ENCODE measurements around the gene RNF225. TPM values are rescaled to one million over a fixed set of nuclear protein-coding genes. Genes with fewer than 3 reads are reported as not detected.

The RNF225 gene
- total and polyA plus RNA-seq, 9 of the 15 experiments (the other 6 are each of a cell fraction or from before 2014, with no cell fraction given) = 0.33 TPM; not detected in 8

- H3K79me2 ChIP-seq (ENCODE audit: control insufficient read depth, insufficient read depth, low read length) = peaks cover 55% of the 10 kb centered on the region
- peak in 1 of 4 experiments; percentile 64 for DNase-seq (ENCODE audit: extremely low read depth in 1 of 4, low spot score in 3 of 4)
- ATAC-seq = peak; percentile 38
- peak overlapping the region; percentile 94 for H3K4me2 ChIP-seq (ENCODE audit: insufficient read depth, low read length)
- in situ Hi-C loops (cut with MboI) = no loop called here
- H4K20me1 ChIP-seq (replicated peaks; ENCODE audit: control insufficient read depth, insufficient read depth, low read length) = no peaks in the 10 kb centered on the region
- POLR2A ChIA-PET = interaction anchor here (0.6 to 1.4 kb wide), 6 partner anchors 19 to 112 kb away, joined by 3 to 5 read pairs (median 3); no protein-coding TSS in a partner anchor
- peak overlapping the region; percentile 11; the same call in 1 of the 2 replicates for H2AFZ ChIP-seq (ENCODE audit: low read depth, low read length)
- CTCF ChIA-PET (ENCODE audit: low intra/inter-chr PET ratio) = interaction anchor here (1.1 kb wide), 1 partner anchor 112 kb away, joined by 3 read pairs; no protein-coding TSS in a partner anchor
- H3K27me3 ChIP-seq (ENCODE audit: control insufficient read depth in 2 of 2, insufficient read depth in 2 of 2, low read length in 2 of 2) = no peaks in the 10 kb centered on the region
- WGBS (ENCODE audit: insufficient coverage, low coverage, missing lambda C conversion rate) = 25% methylated on average over 10 of the region's 10 CpGs
- H3K27ac ChIP-seq (ENCODE audit: extremely low read depth, low read depth, low read length) = peak overlapping the region; percentile 97
- no peaks in the 10 kb centered on the region for H3K9me1 ChIP-seq (ENCODE audit: control insufficient read depth, insufficient read depth, low read length)
- no peaks in the 10 kb centered on the region for H3K9me3 ChIP-seq (replicated peaks; ENCODE audit: control insufficient read depth, insufficient read depth, low read depth, low read length)
- H3K4me3 ChIP-seq = peak overlapping the region; percentile 87
- peak; percentile 61 for FAIRE-seq
- H3K36me3 ChIP-seq (ENCODE audit: control insufficient read depth, insufficient read depth, low read length) = peaks cover 15% of the 10 kb centered on the region; the same call in 2 of the 3 replicates
- H3K4me1 ChIP-seq (replicated peaks in 1 of 2; ENCODE audit: control insufficient read depth in 2 of 2, insufficient read depth in 2 of 2, low read length in 2 of 2) = peaks cover 28 to 46% of the 10 kb centered on the region in 2 experiments
- BruUV-seq (replicated peaks) = no TSS peak
- intact Hi-C loops (cut with micrococcal nuclease) = loop anchor here (1.0 to 10.0 kb wide), 5 partner anchors 60 to 182 kb away; partner anchors contain the start of genes ZBTB45, ZNF324, ZNF544 and ZNF8
- H3K9ac ChIP-seq (ENCODE audit: insufficient read depth in 1 of 2, low read depth in 2 of 2, low read length in 2 of 2) = peak overlapping the region; percentile 94 to 97
- TF ChIP-seq KAT7 (CRISPR knock-in tag; IDR thresholded peaks at IDR 0.05; ENCODE audit: borderline replicate concordance) (0 out of 2 replicates have a peak, but pooled peaks have one; percentile 24), RAD21 (CRISPR knock-in tag; conservative IDR thresholded peaks at IDR 0.05 in 1 of 2, IDR thresholded peaks at IDR 0.05 in 1 of 2) (peak in 1 of 2 experiments; percentile 32; a peak in 1 of 4 replicates), ARID4B (CRISPR knock-in tag; IDR thresholded peaks at IDR 0.05) (0 out of 2 replicates have a peak, but pooled peaks have one; percentile 48), TFAP4 (CRISPR knock-in tag; IDR thresholded peaks at IDR 0.05; ENCODE audit: borderline replicate concordance) (peak; percentile 77), SRF (CRISPR knock-in tag; IDR thresholded peaks at IDR 0.05) (no peak), SPI1 (IDR thresholded peaks at IDR 0.05; ENCODE audit: borderline replicate concordance, low read depth, low read length) (no peak)
- TF ChIP-seq, protein P1, sequence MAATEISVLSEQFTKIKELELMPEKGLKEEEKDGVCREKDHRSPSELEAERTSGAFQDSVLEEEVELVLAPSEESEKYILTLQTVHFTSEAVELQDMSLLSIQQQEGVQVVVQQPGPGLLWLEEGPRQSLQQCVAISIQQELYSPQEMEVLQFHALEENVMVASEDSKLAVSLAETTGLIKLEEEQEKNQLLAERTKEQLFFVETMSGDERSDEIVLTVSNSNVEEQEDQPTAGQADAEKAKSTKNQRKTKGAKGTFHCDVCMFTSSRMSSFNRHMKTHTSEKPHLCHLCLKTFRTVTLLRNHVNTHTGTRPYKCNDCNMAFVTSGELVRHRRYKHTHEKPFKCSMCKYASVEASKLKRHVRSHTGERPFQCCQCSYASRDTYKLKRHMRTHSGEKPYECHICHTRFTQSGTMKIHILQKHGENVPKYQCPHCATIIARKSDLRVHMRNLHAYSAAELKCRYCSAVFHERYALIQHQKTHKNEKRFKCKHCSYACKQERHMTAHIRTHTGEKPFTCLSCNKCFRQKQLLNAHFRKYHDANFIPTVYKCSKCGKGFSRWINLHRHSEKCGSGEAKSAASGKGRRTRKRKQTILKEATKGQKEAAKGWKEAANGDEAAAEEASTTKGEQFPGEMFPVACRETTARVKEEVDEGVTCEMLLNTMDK (IDR thresholded peaks at IDR 0.05; ENCODE audit: borderline replicate concordance, insufficient read depth, low read depth, low read length, poor library complexity, severe bottlenecking) = peak; percentile 36
- TF ChIP-seq, protein P2, sequence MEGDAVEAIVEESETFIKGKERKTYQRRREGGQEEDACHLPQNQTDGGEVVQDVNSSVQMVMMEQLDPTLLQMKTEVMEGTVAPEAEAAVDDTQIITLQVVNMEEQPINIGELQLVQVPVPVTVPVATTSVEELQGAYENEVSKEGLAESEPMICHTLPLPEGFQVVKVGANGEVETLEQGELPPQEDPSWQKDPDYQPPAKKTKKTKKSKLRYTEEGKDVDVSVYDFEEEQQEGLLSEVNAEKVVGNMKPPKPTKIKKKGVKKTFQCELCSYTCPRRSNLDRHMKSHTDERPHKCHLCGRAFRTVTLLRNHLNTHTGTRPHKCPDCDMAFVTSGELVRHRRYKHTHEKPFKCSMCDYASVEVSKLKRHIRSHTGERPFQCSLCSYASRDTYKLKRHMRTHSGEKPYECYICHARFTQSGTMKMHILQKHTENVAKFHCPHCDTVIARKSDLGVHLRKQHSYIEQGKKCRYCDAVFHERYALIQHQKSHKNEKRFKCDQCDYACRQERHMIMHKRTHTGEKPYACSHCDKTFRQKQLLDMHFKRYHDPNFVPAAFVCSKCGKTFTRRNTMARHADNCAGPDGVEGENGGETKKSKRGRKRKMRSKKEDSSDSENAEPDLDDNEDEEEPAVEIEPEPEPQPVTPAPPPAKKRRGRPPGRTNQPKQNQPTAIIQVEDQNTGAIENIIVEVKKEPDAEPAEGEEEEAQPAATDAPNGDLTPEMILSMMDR (IDR thresholded peaks at IDR 0.05 in 2 of 3, conservative IDR thresholded peaks at IDR 0.05 in 1 of 3; ENCODE audit: insufficient read depth in 2 of 3, low read depth in 1 of 3, low read length in 3 of 3) = peak; percentile 54 to 73 (median 56)
Measured at GRCh38 chr19:58406818-58407657, 11.6 kb downstream of the RNF225 start.
